C4-2B (cell line): Measurements from ENCODE around the gene MARCHF6.

ENCODE experiments used
- H3K27ac ChIP-seq: fragments of 450-650 bp; 2 replicates; pipeline ENCODE4 v1.5.1; 2017
- CTCF ChIP-seq: fragments of 450-650 bp; conservative IDR thresholded peaks from 2 replicates; pipeline ENCODE4 v1.5.1; 2017; ENCODE audit warnings: mild to moderate bottlenecking
- ZFX ChIP-seq: fragments of 450-650 bp; IDR thresholded peaks from 2 replicates; pipeline ENCODE4 v1.6.1; 2017

Gene MARCHF6

GRCh38 chr5:10358999-10359398, 5.5 kb downstream of the MARCHF6 start:
- TF ChIP-seq CTCF (no peak), ZFX (no peak)
- no peak overlapping the region for H3K27ac ChIP-seq

- TF ChIP-seq ZFX (no peak), CTCF (no peak)
- no peak overlapping the region for H3K27ac ChIP-seq
These were observed 7.2 kb downstream of the MARCHF6 start for GRCh38 chr5:10360686-10361085.

- no peak for TF ChIP-seq ZFX
- no peak overlapping the region for H3K27ac ChIP-seq
These were observed 10.2 kb downstream of the MARCHF6 start for GRCh38 chr5:10363519-10364185.

- H3K27ac ChIP-seq, result no peak overlapping the region
- peak; percentile 36 for TF ChIP-seq CTCF
- no peak for TF ChIP-seq ZFX
These were observed 10.7 kb downstream of the MARCHF6 start for GRCh38 chr5:10364186-10364689.

- no peak for TF ChIP-seq ZFX
- TF ChIP-seq CTCF, result no peak
- H3K27ac ChIP-seq, result no peak overlapping the region
These were observed 12.3 kb downstream of the MARCHF6 start for GRCh38 chr5:10365782-10366181.

- no peak overlapping the region; the same call in 1 of the 2 replicates for H3K27ac ChIP-seq
- no peak for TF ChIP-seq ZFX
- TF ChIP-seq CTCF, result no peak
These were observed 13.1 kb downstream of the MARCHF6 start for GRCh38 chr5:10366310-10367272.

- H3K27ac ChIP-seq, result no peak overlapping the region
- TF ChIP-seq ZFX, result no peak
- no peak for TF ChIP-seq CTCF
These were observed 14.1 kb downstream of the MARCHF6 start for GRCh38 chr5:10367579-10367978.
